ENCODE results near the gene FBXO3.
"Not testable (repeated sequence)": the region's sequence is repeated elsewhere in the genome, so short reads cannot be mapped to it uniquely, and the experiment has no call there.

Gene FBXO3

DNA sequence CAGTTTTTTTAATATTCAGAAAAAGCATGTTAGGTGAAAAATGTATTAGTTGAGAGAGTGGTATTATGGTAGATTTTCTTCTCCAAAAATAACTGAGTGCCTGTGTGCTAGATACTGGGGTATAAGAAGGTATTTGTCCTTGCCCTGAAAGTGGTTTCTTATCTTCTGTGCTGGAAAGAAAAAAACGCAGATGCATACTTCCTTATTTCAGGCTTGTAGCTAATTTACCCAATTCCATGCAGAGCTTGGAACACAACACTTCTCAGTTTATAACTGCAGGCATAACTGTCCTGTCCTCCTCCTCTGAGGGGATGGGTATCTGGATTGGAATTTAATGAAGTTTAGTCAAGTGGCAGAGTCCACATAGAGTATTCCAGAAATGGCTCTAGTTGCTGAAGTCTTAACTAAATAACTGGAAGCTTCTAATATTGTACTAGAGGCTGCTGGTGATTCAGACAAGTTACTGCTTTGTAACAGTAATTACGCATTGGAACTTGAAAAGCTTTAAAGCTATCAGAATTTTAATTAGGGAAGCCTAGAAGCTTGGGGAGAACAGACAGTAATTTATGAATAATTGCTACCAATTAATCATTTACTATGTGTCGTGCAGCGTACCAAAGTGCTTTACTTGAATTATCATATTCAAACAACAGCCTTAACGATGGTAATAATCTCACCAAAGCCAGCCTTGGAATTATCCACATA, 61.0 kb downstream of the FBXO3 start:
- Histone ChIP-seq H2AFZ (ENCODE audit: low read length, unreplicated experiment) (no peak overlapping the region), H3K36me3 (ENCODE audit: insufficient read depth, low read length) (peaks cover 61% of the 10 kb centered on the region)

GRCh38 chr11:33712436-33712835, 61.9 kb downstream of the FBXO3 start:
- Histone ChIP-seq H3K4me3 (ENCODE audit: low read depth, low read length) (no peak overlapping the region), H3K27ac (ENCODE audit: low read depth, low read length) (peak overlapping the region; percentile 41), H3K27me3 (ENCODE audit: insufficient read depth, low read length) (no peaks in the 10 kb centered on the region), H3K79me2 (ENCODE audit: control insufficient read depth, insufficient read depth, low read length, unreplicated experiment) (peaks cover 81% of the 10 kb centered on the region), H3K36me3 (ENCODE audit: insufficient read depth, low read length) (peaks cover 61% of the 10 kb centered on the region), H2AFZ (ENCODE audit: low read length, unreplicated experiment) (no peak overlapping the region), H3K4me1 (ENCODE audit: control insufficient read depth, insufficient read depth, low read length, unreplicated experiment) (peaks cover 67% of the 10 kb centered on the region)

More for the DNA sequence above, 61.0 kb downstream of the FBXO3 start:
- H3K4me1 ChIP-seq (ENCODE audit: control insufficient read depth, insufficient read depth, low read length, unreplicated experiment), result peaks cover 62% of the 10 kb centered on the region
- H3K27me3 ChIP-seq (ENCODE audit: insufficient read depth, low read length), result no peaks in the 10 kb centered on the region
- peak overlapping the region; percentile 39 for H3K27ac ChIP-seq (ENCODE audit: low read depth, low read length)
- peaks cover 82% of the 10 kb centered on the region for H3K79me2 ChIP-seq (ENCODE audit: control insufficient read depth, insufficient read depth, low read length, unreplicated experiment)
- H3K4me3 ChIP-seq (ENCODE audit: low read depth, low read length), result no peak overlapping the region

- peaks cover 69% of the 10 kb centered on the region for H3K36me3 ChIP-seq (ENCODE audit: insufficient read depth, low read length)
Observed at GRCh38 chr11:33709466-33709865, 64.9 kb downstream of the FBXO3 start.

DNA sequence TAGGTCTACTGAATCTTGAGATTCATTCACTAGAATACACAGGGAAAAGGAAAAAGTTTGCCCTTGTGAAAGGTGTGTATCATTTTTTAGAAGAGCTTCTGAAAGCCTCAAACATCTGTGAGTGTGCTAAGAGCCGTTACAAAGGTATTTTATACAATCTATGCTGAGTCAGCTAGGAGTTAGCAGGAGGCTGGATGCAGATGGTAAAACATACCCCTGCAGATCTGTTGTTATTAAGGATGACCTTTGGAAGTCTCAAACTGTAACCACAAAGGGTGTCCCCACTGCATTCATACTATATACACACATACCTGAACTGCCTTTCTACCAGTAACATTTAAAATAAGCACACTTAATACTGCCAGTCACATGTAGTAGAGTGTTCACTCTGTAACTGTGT, 65.3 kb downstream of the FBXO3 start:
- Histone ChIP-seq H3K36me3 (ENCODE audit: insufficient read depth, low read length) (peaks cover 65% of the 10 kb centered on the region), H3K4me3 (ENCODE audit: low read depth, low read length) (no peak overlapping the region), H3K79me2 (ENCODE audit: control insufficient read depth, insufficient read depth, low read length, unreplicated experiment) (peaks cover 59% of the 10 kb centered on the region)

More at GRCh38 chr11:33709466-33709865, 64.9 kb downstream of the FBXO3 start:
- Histone ChIP-seq H3K79me2 (ENCODE audit: control insufficient read depth, insufficient read depth, low read length, unreplicated experiment) (peaks cover 63% of the 10 kb centered on the region), H3K27me3 (ENCODE audit: insufficient read depth, low read length) (no peaks in the 10 kb centered on the region), H3K27ac (ENCODE audit: low read depth, low read length) (peak overlapping the region; percentile 100), H2AFZ (ENCODE audit: low read length, unreplicated experiment) (no peak overlapping the region), H3K4me3 (ENCODE audit: low read depth, low read length) (no peak overlapping the region), H3K4me1 (ENCODE audit: control insufficient read depth, insufficient read depth, low read length, unreplicated experiment) (peaks cover 75% of the 10 kb centered on the region)

DNA sequence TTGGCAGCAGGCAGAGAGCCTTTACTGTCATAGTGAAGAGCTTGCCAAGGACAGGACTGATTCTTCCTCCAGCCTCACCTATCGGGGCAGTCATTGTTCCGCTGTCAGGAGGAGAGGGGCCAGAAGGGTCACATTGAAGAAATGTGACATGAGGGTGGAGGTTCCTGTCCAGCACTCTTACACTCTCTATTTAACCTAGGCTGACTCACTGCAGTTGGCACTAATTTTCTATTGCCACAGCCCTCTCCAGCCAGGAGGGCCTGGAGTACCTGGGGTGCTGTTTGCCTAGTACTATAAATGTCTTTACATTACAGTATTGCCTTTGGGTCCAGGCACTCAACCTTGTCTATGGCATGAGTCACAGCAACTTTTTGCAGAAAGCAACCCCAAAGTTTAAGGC, 66.5 kb downstream of the FBXO3 start:
- H3K27me3 ChIP-seq (ENCODE audit: insufficient read depth, low read length); H3K4me3 ChIP-seq (ENCODE audit: low read depth, low read length); H2AFZ ChIP-seq (ENCODE audit: low read length, unreplicated experiment): not testable (repeated sequence)
- Histone ChIP-seq H3K4me1 (ENCODE audit: control insufficient read depth, insufficient read depth, low read length, unreplicated experiment) (peaks cover 86% of the 10 kb centered on the region), H3K36me3 (ENCODE audit: insufficient read depth, low read length) (peaks cover 55% of the 10 kb centered on the region), H3K27ac (ENCODE audit: low read depth, low read length) (peak overlapping the region; percentile 100), H3K79me2 (ENCODE audit: control insufficient read depth, insufficient read depth, low read length, unreplicated experiment) (peaks cover 49% of the 10 kb centered on the region)

More for the DNA sequence above, 65.3 kb downstream of the FBXO3 start:
- Histone ChIP-seq H3K27ac (ENCODE audit: low read depth, low read length) (peak overlapping the region; percentile 100), H3K4me1 (ENCODE audit: control insufficient read depth, insufficient read depth, low read length, unreplicated experiment) (peaks cover 80% of the 10 kb centered on the region), H3K27me3 (ENCODE audit: insufficient read depth, low read length) (no peaks in the 10 kb centered on the region), H2AFZ (ENCODE audit: low read length, unreplicated experiment) (no peak overlapping the region)

- Histone ChIP-seq H3K27me3 (ENCODE audit: insufficient read depth, low read length) (no peaks in the 10 kb centered on the region), H3K27ac (ENCODE audit: low read depth, low read length) (peak overlapping the region; percentile 100), H3K4me3 (ENCODE audit: low read depth, low read length) (peak overlapping the region; percentile 2; the same call in 1 of the 2 replicates), H3K36me3 (ENCODE audit: insufficient read depth, low read length) (peaks cover 46% of the 10 kb centered on the region), H2AFZ (ENCODE audit: low read length, unreplicated experiment) (no peak overlapping the region), H3K4me1 (ENCODE audit: control insufficient read depth, insufficient read depth, low read length, unreplicated experiment) (peaks cover 89% of the 10 kb centered on the region), H3K79me2 (ENCODE audit: control insufficient read depth, insufficient read depth, low read length, unreplicated experiment) (peaks cover 41% of the 10 kb centered on the region)
Observed at GRCh38 chr11:33706966-33707365, 67.4 kb downstream of the FBXO3 start.

DNA sequence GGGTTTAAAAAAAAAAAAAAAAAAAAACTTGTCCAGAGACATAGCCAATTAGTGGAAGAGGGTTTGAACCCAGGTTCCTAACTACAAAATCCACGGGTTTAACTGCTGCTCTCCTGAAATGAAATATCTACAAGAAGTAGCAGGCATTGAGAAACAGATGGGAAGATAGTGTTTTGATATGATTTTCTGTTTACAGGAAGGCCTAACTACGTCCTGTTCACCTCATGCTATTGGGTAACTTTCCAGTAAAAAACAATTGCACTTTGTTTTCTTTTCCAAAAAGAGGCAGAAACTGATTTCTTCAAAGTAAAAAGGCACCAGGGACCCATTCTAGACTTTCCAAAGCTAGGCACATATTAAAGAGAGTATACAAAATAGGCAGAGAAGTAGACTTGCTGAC, 67.8 kb downstream of the FBXO3 start:
- H3K4me1 ChIP-seq (ENCODE audit: control insufficient read depth, insufficient read depth, low read length, unreplicated experiment), result peaks cover 89% of the 10 kb centered on the region
- H2AFZ ChIP-seq (ENCODE audit: low read length, unreplicated experiment), result no peak overlapping the region
- H3K27ac ChIP-seq (ENCODE audit: low read depth, low read length), result peak overlapping the region; percentile 100
- H3K36me3 ChIP-seq (ENCODE audit: insufficient read depth, low read length), result peaks cover 43% of the 10 kb centered on the region
- H3K27me3 ChIP-seq (ENCODE audit: insufficient read depth, low read length), result no peaks in the 10 kb centered on the region
- 0 out of 2 replicates have a peak overlapping the region, but pooled peaks have one; percentile 2 for H3K4me3 ChIP-seq (ENCODE audit: low read depth, low read length)
- H3K79me2 ChIP-seq (ENCODE audit: control insufficient read depth, insufficient read depth, low read length, unreplicated experiment), result peaks cover 37% of the 10 kb centered on the region

DNA sequence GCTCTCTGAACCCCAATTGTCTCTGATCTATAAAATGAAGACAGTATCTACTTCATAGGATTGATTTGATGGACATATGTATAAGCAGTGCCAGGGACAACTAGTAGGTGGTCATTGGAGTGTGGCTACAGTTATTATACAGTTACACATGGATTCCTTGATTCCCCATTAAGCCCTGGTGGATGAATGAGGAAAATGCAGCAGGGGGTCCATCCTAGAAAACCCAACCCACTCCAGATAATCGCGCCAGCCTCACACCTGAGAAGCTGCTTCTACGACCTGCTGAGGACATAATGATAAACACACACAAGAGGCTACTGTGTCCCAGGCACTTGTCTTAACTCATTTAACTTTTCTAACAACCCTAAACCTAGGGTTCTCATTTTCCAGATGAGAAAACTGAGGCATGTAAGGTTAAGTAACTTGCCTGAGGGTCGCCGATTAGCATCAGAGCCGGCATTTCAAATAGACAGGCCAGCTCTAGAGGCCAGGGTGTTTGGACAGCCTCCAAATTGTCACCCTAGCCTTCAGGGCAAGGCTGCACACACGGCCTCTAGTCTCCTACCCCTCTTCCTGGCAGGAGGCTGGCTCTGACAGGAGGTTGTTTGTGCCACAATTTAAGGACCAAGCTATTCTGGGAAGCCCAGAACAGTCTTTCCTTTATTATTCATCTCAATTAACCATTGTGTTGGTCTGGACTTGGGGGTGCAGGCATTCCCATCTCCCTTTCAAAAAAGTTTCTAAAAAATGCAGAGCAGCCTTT, 69.9 kb downstream of the FBXO3 start:
- Histone ChIP-seq H3K27me3 (ENCODE audit: insufficient read depth, low read length) (no peaks in the 10 kb centered on the region), H3K36me3 (ENCODE audit: insufficient read depth, low read length) (peaks cover 33% of the 10 kb centered on the region), H3K79me2 (ENCODE audit: control insufficient read depth, insufficient read depth, low read length, unreplicated experiment) (peaks cover 19% of the 10 kb centered on the region), H2AFZ (ENCODE audit: low read length, unreplicated experiment) (no peak overlapping the region), H3K4me3 (ENCODE audit: low read depth, low read length) (no peak overlapping the region), H3K4me1 (ENCODE audit: control insufficient read depth, insufficient read depth, low read length, unreplicated experiment) (peaks cover 93% of the 10 kb centered on the region), H3K27ac (ENCODE audit: low read depth, low read length) (peak overlapping the region; percentile 100)

GRCh38 chr11:33703788-33704187, 70.5 kb downstream of the FBXO3 start:
- Histone ChIP-seq H3K27me3 (ENCODE audit: insufficient read depth, low read length) (no peaks in the 10 kb centered on the region), H3K4me1 (ENCODE audit: control insufficient read depth, insufficient read depth, low read length, unreplicated experiment) (peaks cover 92% of the 10 kb centered on the region), H3K79me2 (ENCODE audit: control insufficient read depth, insufficient read depth, low read length, unreplicated experiment) (peaks cover 14% of the 10 kb centered on the region), H3K36me3 (ENCODE audit: insufficient read depth, low read length) (peaks cover 28% of the 10 kb centered on the region), H3K27ac (ENCODE audit: low read depth, low read length) (peak overlapping the region; percentile 100), H3K4me3 (ENCODE audit: low read depth, low read length) (no peak overlapping the region), H2AFZ (ENCODE audit: low read length, unreplicated experiment) (no peak overlapping the region)

GRCh38 chr11:33703234-33703633, 71.1 kb downstream of the FBXO3 start:
- H3K27me3 ChIP-seq (ENCODE audit: insufficient read depth, low read length), result no peaks in the 10 kb centered on the region
- peaks cover 24% of the 10 kb centered on the region for H3K36me3 ChIP-seq (ENCODE audit: insufficient read depth, low read length)
- peak overlapping the region; percentile 100 for H3K27ac ChIP-seq (ENCODE audit: low read depth, low read length)
- H2AFZ ChIP-seq (ENCODE audit: low read length, unreplicated experiment), result no peak overlapping the region
- peaks cover 10% of the 10 kb centered on the region for H3K79me2 ChIP-seq (ENCODE audit: control insufficient read depth, insufficient read depth, low read length, unreplicated experiment)
- H3K4me3 ChIP-seq (ENCODE audit: low read depth, low read length), result 0 out of 2 replicates have a peak overlapping the region, but pooled peaks have one; percentile 6
- peaks cover 93% of the 10 kb centered on the region for H3K4me1 ChIP-seq (ENCODE audit: control insufficient read depth, insufficient read depth, low read length, unreplicated experiment)
